GM19438 (cell line): ENCODE data around the gene FNBP1.
"Not testable (repeated sequence)": the region's sequence is repeated elsewhere in the genome, so short reads cannot be mapped to it uniquely, and the experiment has no call there.

Source experiments
- ATAC-seq: cut with Tn5 transposase; IDR thresholded peaks from one replicate; pipeline ENCODE4 v1.9.1; 2021; ENCODE audit warnings: low read depth; ENCODE audit not compliant: unreplicated experiment

Gene FNBP1

DNA sequence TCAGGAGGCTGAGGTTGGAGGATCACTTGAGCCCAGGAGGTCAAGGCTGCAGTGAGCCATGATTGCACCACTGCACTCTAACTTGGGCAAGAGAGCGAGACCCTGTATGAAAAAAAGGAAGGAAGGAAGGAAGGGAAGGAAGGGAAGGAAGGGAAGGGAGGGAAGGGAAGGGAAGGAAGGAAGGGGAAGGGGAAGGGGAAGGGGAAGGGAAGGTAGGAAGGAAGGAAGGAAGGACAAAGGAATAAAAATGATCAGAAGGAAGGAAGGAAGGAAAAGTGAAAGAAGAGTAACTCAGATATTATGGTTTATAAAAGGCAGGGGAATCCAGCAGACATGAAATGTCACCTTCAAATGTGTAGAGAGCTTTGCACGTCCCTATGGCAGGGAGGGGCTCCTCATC is 143.4 kb downstream of the FNBP1 start:
- no peak for ATAC-seq

DNA sequence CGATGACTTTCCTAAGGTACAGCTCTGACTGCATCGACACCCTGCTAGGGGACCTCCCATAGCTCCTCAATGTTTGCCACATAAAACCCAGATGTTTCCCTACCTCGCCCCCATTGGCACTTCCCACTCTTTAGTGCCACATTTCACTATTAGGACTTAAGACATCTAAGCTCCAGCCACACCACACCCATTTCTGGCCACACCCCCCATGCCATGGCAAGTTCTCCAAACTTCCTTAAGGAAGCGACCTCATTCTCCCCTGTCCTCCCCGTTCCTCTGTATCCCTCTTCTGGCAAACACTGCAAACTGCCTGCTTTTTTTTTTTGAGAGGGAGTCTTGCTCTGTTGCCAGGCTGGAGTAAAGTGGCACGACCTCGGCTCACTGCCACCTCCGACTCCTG is 144.8 kb downstream of the FNBP1 start:
- no peak for ATAC-seq

DNA sequence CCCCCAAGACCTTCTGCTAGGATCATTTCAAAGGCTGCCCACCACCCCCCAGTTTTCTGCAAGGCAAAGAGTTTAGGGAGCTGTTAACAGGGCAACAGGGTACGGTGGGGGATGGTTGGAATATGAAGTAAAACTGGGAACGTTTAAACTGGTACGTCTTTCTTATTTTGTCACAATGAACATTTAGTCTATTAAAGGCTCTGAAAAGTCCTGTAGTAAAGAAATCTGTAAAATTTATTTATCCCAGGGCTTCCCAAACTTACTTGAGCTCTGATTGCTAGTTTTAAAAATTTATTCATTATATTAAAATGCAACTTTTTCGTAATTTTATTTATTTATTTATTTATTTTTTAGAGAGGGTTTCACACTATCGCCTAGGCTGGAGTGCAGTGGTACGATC is 145.7 kb downstream of the FNBP1 start:
- no peak for ATAC-seq

DNA sequence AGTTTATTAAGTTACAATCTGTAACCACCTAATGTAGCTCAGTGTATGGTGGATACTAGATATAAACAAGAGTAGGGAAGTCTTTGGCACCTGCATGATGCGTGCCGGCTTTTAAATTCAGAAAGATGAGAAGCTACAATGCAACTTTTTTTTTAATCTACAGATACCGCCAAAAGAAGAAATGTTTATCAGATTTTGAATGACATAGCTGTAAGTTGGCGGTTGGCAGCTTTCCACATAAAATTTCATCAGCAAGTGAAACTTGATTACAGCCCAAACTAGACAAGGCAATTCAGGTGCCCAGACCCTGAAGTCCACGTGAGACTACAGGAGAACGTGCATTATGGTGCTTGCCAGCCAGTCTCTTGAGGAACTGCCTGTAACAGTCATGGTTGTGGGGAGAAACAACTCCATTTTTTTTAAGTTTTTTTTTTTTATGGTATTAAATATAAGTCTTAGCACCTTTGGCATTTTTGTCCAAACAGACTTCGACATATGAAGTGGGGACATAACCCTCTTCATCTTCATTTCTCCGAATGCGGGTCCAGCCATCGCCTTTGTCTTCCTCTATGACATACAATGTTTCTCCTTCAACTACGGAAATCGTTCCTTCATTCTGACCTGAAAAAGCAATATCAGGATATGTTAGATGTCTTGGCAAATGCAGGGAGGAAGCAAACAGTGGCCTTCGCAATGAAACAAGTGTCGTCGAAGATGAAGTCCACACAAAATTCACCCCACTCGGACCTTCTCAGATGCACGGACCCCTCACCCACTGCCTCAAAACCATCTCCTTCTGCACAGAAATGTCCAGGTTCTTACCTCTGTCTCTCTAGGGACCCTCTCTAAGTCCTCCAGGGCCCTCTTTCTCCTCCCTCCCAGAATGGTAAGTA is 147.4 kb downstream of the FNBP1 start:
- no peak for ATAC-seq

DNA sequence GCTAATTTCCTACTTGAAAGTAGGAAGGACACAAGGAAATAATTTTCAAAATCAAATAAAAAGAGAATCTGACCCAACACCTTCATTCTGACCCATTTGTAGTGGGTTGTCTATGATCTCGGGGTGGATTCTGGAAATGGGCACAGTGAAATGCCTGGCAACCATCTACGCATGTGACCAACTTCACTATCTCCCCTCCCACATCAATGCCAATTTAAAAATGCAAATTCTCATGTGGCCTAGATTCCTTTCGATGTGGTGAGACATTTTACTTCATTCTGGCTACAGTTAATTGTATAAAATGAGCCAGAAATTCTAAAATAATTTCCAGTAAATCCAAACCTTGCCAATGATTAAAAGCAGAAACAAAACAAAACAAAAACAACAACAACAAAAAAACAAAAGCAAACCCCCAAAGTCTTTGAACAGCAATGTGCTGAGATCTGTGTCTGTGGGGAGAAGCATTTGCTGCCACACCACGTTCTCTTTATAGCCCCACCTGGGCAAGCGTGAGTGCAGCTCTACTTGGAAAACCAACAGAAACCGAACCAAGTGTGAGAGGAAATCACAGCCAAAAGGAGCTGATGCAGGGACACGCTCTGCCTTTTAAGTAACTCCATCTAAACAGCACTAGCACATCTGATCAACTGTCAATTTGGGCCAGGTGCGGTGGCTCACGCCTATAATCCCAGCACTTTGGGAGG is 148.7 kb downstream of the FNBP1 start:
- no peak for ATAC-seq

DNA sequence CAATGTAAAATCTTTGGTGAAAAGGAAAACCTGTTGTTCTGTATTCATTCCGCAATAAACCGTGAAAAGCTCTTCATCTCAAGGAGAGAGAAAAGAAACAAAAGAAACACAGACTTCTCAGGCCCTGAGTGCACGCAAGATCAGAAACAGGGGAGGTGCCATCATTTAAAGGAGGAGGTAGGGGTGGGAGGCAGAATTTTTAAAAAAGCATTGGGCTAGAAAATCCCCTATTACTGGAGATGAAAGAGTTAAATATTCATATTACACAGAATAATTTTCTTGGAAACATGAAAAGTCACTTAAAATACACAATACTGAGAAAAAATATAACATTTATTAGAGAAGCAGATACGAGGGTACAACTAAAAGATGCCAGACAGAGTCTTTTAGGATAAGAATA is 151.4 kb downstream of the FNBP1 start:
- ATAC-seq: no peak

DNA sequence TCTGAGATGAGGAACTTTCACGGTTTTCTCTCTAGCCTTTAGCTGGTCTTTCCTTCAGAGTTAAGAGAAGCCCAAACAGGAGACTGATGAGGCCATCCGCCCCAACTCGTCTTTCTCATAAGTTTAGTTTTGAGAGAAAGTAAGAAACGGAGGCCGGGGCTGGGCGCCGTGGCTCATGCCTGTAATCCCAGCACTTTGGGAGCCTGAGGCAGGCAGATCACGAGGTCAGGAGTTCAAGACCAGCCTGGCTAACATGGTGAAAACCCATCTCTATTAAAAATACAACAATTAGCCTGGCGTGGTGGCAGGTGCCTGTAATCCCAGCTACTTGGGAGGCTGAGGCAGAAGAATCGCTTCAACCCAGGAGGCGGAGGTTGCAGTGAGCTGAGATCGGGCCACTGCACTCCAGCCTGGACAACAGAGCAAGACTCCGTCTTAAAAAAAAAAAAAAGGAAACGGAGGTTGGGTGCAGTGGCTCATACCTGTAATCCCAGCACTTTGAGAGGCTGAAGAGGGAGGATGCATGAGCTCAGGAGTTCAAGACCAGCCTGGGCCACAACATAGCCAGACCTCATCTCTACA is 152.2 kb downstream of the FNBP1 start:
- not testable (repeated sequence) for ATAC-seq

DNA sequence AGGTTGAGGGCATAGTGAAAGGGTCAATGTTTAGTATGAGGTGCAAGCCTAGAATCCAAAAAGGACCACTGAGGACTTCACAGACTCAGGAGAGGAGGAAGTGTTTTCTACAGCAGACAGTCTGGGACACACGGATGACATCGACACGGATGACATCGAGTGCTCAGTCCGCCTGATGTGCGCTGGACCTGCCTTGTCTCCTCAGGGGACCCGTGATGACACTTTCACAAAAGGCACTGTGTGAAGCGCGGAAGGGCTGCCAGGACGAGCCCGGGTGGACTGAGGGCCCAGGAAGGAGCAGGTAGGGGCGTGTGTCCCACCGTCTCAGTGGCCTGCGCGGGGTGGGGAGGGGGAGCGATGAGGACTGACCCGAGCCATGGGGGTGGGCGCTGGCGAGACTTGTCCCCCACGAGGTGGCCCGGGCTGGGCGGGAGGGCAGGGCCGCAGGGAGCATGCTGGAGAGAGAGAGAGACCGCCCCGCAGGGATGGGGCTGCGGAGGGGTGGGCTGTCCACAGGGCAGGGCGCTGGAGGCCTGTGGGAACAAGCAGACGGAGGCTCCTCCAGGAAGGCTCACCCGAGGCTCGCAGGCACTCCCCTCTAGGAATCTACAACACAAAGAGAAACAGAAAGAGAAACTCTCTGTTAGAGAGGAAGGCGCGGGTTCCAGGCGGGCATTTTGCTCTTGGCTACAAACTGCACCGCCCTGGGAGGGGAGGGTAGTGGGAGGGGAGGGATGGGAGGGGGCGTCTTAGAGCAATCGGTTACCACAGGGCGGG is 152.9 kb downstream of the FNBP1 start:
- no peak for ATAC-seq

DNA sequence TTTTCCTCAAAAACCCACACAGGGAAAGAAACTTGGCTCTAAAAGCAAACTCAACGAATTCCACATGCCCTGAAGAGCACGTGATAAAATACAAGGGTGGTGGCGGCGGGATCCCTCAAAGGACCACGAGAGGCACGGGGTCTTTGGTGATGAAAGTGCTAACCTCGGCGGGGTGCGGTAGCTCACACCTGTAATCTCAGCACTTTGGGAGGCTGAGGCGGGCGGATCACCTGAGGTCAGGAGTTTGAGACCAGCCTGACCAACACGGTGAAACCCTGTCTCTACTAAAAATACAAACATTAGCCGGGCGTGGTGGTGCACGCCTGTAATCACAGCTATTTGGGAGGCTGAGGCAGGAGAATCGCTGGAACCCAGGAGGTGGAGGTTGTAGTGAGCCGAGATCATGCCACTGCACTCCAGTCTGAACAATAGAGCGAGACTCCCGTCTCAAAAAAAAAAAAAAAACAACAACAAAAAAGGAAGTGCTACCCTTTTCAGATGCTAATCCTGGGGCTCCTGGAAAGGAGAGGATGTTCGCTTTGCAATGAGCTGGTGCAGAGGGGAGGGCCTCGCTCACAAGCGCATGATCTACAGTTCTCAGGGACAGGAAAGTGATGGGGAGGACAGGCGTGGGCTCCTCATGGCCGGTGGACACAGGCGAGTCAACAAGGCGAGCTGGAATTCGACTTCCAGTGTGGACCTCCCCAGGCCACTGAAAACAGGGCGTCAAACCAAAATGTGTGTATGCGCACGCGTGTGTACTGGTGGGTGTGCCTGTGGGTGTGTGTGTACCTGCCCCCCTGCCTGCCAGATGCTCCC is 153.7 kb downstream of the FNBP1 start:
- no peak for ATAC-seq

DNA sequence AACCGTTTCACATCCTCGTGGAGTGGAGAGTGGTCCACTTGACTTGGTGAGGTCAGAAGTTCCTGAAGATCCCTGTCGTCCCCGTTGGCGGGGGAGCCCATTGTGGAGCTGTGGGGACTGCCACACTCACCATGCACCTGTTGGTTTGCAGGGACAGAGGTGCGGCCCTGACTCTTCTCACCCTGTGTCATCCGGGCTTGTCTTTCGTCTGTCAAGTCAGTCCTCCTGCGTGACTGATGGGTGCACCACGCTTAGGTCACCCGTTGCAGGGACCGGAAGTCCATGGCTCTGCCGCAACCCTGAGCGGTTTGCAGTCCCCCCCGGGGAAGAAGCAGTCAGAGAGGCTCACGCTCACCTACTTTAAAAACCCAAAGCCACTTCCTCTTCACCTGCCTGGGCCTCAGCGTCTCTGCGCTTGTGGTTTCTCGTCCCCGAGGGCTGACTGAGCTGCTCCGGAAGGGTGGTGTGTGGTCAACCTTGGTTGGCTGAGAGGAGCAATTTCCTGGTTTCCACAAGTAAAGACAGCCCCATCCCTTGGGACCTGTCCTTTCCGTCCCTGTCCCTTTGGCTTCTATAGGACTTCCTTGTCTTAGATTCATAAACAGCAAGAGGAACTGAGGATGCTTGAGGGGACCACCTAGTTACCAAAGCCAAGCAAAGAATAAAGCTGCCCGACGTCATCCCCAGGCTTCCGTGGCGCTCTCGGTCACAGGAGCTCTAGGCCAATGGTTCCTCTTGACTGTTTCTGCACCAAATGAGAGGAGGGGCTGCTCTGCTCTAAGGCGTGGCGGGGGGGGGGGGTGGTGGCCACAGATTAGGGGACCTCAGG is 154.5 kb downstream of the FNBP1 start:
- ATAC-seq: peak; percentile 52

DNA sequence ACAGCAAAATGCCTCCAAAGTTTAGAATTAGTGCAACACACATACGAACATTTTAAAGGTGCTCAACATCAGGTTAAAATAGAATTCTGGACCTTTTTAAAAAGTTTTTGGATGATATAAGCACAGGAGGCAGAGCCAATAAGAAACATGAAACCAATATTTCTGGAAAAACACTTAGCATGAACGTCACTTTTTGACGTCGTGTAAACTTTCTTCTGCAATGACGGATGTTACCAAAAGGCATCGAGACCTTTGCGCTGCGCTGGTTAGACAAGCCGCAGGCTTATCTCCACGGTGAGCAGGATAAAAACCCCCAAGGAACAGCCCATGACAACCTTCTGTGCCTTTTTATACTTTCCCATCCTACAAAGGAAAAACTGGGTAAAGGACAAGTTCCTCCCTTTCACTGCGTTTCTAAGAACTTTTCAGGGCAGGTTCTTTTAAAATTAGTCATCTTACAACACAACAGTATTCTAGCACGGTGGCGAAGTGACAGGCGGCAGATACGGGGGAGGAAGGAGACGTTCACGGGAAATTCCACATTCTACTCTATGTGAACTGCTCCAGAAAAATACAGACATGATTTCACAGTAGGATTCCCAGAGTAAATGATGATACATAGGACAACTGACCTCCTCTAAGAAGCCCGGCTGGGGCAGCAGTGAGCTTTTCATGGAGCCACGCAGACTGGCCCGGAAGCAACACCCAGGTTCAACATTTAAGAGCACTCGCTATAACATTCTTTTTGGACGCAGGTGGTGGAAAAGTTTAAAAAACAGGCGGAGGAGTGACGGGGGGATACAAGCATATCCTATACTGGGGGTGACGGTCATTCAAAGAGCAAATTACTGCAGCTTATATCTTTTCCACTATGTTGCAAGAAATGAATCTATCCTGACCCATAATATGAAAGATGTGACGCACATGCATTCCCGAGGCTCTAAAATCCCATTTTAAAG is 155.4 kb downstream of the FNBP1 start:
- ATAC-seq: no peak

DNA sequence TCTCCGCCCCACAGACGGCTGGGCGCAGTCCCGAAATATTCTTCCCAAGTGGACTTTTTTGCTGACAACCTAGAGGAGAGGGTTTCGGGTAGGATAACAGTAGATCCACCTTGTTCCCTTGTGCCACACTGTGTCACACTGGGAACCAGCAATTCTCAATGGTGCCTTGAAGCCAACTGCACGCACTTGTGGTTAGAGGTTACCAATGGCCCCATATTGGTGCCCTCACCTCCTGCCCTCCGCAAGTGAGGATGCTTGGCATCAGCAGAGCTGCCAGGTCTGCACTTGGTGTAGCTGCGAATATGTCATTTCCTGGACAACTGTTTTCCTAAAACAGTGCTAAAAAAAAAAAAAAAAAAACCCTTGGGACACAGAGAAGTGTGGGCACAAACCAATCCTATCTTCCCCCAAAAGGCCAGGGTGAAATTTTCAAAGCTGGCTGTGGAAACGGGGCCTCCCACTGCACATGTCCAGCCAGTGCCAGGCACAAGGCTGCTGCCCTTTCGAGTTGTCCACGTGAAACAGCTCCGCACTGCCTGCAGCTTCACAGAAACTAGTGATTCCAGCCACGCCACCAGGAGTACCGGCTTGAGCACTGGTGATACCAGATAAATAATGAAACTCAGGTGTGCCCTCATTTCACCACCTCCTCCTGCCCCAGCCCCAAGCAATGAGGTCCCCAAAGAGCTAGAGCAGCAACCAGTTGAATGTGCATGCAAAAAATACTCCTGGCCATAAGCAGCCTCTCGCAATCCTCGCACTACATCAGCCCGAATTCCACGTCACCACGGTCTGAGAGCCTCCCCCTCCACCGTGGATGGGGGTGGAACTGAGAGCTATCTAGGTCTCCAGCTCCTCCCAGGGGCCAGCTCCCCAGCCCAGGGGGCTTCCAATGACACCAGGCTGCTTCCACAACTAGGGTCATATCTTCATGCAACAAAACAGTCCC is 156.5 kb downstream of the FNBP1 start:
- ATAC-seq: no peak

DNA sequence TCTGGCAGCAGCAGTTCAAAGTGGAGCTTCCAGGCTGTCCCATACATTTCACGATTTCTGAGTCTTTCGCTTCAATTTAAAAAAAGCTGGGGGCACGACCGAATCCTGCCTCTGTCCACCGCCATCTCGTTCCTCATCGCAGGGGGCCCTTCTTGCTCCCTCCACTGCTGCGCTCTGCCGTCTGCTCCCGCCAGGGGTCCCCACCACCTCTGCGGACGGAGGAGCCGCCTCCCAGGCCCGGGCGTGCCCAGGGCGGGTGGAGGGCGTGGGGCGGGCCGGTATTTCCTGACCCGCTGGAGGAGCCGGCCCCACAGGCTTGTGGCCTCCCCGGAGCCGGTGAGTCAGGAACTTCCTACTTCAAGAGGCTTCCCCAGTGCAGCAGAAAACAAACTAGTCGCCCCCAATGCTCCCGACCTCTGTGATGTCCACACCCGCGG is 157.3 kb downstream of the FNBP1 start:
- ATAC-seq: peak; percentile 24

DNA sequence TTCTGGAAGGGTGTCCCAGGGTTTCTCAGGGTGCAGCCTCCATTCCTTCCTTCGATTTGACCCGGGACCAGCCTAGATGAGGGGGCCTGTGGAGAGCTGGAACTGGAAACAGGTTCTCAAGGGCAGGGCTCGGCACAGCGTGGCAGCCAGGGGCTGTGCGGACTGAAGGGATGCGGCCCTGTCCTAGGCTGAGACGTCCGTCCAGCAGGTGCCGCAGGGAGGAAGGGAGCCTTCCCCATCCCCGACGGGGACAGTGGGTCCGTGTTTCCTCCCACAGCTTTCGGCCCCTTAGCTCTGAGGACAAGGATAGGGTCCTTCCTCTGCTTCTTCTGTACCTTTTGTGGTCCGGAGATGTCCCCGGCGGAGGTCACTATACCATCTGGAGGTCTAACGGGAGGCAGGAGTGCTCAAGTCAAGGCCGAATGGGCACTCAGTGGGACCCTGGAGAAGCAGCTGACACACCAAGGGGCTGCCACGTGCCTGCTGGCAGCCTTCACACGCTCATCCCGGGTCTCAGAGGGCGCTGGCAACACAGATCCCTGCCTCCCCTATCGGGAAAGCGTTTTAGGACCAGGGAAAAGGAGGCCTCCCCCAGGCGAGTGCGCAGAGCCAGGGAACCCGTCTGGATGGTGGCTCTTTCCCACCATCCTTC is 157.8 kb downstream of the FNBP1 start:
- ATAC-seq: no peak

DNA sequence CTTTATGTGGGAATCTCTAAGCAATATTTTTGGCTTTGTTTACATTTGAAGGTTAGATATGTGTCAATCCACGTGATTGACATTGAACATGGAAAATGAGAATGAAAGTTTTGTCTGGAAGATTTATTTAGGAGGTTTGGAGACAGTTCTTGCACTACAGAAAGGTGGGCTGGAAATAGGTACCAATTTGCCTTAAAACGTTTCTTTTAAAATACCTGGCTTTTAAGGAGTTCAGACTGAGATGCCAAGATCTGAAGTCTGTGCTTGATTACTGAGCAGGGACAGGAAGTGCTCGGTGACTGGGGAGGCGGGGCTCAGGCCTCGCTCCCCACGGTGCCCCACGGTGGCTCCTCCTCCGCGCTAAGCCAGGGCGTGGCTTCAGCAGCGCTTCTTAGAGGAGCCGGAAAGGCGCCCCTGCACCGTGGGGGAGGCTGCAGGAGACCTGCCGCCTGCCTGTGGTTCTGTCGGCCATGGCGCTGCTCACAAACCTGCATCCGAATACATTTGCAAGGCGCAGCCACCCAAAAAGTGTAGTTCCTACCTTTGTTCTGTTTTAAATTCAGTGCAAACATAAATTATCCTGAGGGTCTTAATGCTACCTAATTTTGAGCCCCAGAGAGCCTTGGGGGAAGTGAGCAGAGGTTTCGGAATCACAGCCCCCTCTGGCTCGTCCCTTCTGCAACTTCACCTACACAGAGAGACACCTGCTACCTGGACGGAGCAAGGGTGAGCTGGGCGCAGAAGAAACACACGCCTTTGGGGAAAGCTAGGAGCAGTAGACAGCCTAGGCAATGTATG is 158.6 kb downstream of the FNBP1 start:
- peak; percentile 35 for ATAC-seq
